ENCODE data around the gene PRKAG2. TPM values are rescaled to one million over a fixed set of nuclear protein-coding genes. Genes with fewer than 3 reads are reported as not detected.

The PRKAG2 gene
- total RNA-seq, 2 donors from 2014 or later, result 19.9 to 22.6 TPM

- no peaks in the 10 kb centered on the region for H3K9me3 Mint-ChIP-seq
- no peak overlapping the region for H3K4me3 Mint-ChIP-seq
- DNase-seq (ENCODE audit: low spot score), result no peak
- ATAC-seq, result no peak
- H3K27me3 Mint-ChIP-seq, result no peaks in the 10 kb centered on the region
- H3K27ac Mint-ChIP-seq, result no peak overlapping the region
- peaks cover 13 to 18% of the 10 kb centered on the region in 2 donors for H3K4me1 Mint-ChIP-seq (ENCODE audit: low read depth in 2 of 2)
- no peaks in the 10 kb centered on the region for H3K36me3 Mint-ChIP-seq
These were observed 112.6 kb downstream of the PRKAG2 start for GRCh38 chr7:151764056-151764920.

- H3K4me1 Mint-ChIP-seq (ENCODE audit: low read depth in 2 of 2), result peaks cover 8 to 11% of the 10 kb centered on the region in 2 donors
- DNase-seq (ENCODE audit: low spot score), result no peak
- H3K27ac Mint-ChIP-seq, result no peak overlapping the region
- no peak overlapping the region for H3K4me3 Mint-ChIP-seq
- no peaks in the 10 kb centered on the region for H3K9me3 Mint-ChIP-seq
- no peak for ATAC-seq
- H3K36me3 Mint-ChIP-seq, result no peaks in the 10 kb centered on the region
- H3K27me3 Mint-ChIP-seq, result no peaks in the 10 kb centered on the region
These were observed 113.4 kb downstream of the PRKAG2 start for GRCh38 chr7:151763420-151763984.

DNA sequence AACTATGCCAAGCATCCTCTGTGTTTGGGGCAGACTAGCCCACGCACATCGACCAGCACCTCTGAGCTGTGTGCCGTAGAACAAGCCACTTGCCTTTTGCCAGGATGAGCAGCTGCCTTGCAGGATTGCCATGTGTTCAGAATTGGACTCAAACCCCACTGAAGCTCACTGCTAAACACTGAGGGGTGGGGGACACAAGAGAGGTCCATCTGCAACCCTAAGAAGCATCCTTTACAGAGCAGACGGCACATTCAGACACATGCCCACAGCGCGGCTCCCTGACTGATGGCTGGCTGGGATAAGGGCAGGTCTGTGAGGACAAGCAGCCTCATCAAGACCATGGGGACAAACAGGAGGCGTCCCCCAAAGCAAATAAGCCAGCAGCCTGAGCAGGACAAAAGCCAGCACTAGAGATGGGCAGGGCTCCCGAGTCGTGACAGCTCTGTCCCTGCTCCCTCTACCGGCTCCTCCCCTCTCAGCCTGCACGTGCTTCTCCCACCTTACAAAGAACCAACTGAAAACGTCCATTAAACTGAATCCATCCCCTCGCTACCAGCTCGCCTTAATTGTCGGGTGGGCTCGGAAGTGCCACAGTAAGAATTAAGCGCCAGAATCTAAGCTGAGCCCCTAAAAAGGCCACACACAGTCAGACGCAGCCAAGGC is 114.2 kb downstream of the PRKAG2 start:
- Mint-ChIP-seq H3K4me3 (no peak overlapping the region), H3K36me3 (no peaks in the 10 kb centered on the region), H3K27me3 (no peaks in the 10 kb centered on the region), H3K27ac (no peak overlapping the region), H3K4me1 (ENCODE audit: low read depth in 2 of 2) (peaks cover 6% of the 10 kb centered on the region in 2 donors), H3K9me3 (no peaks in the 10 kb centered on the region)
- ATAC-seq (no peak), DNase-seq (ENCODE audit: low spot score) (no peak)

DNA sequence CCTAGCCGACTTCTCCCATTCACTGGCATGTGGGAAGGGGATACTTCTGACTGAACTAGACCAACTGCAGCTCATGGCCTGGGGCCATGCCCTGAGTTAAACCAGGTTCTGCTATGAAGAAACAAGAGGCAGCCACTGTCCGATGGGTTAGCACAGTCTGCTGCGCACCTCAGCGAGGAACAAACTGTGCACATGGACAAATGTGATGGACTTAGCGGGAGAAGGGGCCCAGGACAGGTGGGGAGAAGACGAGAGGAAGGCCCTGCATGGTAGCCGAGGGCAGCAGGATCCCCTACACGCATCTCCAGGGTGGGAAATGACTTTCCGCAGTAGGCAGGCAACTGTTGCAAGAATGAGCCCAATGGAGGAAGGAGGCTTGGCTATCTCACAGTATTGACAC is 115.0 kb downstream of the PRKAG2 start:
- no peak overlapping the region for H3K27ac Mint-ChIP-seq
- ATAC-seq (no peak), DNase-seq (ENCODE audit: low spot score) (no peak)
- no peaks in the 10 kb centered on the region for H3K9me3 Mint-ChIP-seq
- H3K27me3 Mint-ChIP-seq, result no peaks in the 10 kb centered on the region
- peaks cover 5 to 6% of the 10 kb centered on the region in 2 donors for H3K4me1 Mint-ChIP-seq (ENCODE audit: low read depth in 2 of 2)
- no peak overlapping the region for H3K4me3 Mint-ChIP-seq
- no peaks in the 10 kb centered on the region for H3K36me3 Mint-ChIP-seq

GRCh38 chr7:151761231-151761630 is 115.7 kb downstream of the PRKAG2 start:
- Mint-ChIP-seq H3K4me3 (no peak overlapping the region), H3K4me1 (ENCODE audit: low read depth in 2 of 2) (peaks cover 12% of the 10 kb centered on the region in 2 donors)

DNA sequence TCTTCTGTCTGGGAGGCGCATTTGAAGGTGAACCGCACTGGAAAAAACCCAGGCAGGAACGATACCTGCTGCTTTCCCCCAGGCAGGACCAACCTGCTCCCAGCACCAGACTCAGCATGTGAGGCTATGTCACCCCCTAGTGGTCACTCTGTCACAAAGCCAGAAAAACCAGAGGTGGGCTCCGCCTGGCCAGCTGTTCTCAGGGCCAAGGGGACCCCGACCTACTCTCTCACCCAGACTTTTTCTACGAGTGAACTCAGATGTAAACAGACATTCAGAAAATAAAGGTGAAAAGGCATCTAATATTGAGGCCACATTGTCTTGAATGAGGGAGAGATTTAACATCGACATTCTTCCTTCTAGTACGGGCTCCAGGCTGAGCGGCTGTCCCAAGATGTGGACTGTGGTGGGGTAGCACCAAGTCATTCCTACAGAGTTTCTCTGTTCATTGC is 117.3 kb downstream of the PRKAG2 start:
- no peaks in the 10 kb centered on the region for H3K27me3 Mint-ChIP-seq
- H3K4me3 Mint-ChIP-seq, result no peak overlapping the region
- DNase-seq (ENCODE audit: low spot score) (no peak), ATAC-seq (peak; percentile 63 to 74)
- H3K36me3 Mint-ChIP-seq, result no peaks in the 10 kb centered on the region
- H3K27ac Mint-ChIP-seq, result no peak overlapping the region
- H3K4me1 Mint-ChIP-seq (ENCODE audit: low read depth in 2 of 2), result peaks cover 17 to 18% of the 10 kb centered on the region in 2 donors
- H3K9me3 Mint-ChIP-seq, result no peaks in the 10 kb centered on the region

More at GRCh38 chr7:151761231-151761630, 115.7 kb downstream of the PRKAG2 start:
- H3K27ac Mint-ChIP-seq, result no peak overlapping the region
- ATAC-seq (no peak), DNase-seq (ENCODE audit: low spot score) (no peak)
- H3K36me3 Mint-ChIP-seq, result no peaks in the 10 kb centered on the region
- H3K27me3 Mint-ChIP-seq, result no peaks in the 10 kb centered on the region
- no peaks in the 10 kb centered on the region for H3K9me3 Mint-ChIP-seq

- H3K36me3 Mint-ChIP-seq, result no peaks in the 10 kb centered on the region
- H3K4me1 Mint-ChIP-seq (ENCODE audit: low read depth in 2 of 2), result peaks cover 17 to 18% of the 10 kb centered on the region in 2 donors
These were observed 118.0 kb downstream of the PRKAG2 start for GRCh38 chr7:151758622-151759540.

GRCh38 chr7:151757274-151757673 is 119.6 kb downstream of the PRKAG2 start:
- peak overlapping the region in 1 of 2 donors; percentile 66 for H3K27ac Mint-ChIP-seq
- no peaks in the 10 kb centered on the region for H3K36me3 Mint-ChIP-seq
- no peaks in the 10 kb centered on the region for H3K9me3 Mint-ChIP-seq
- ATAC-seq (no peak), DNase-seq (ENCODE audit: low spot score) (no peak)
- no peaks in the 10 kb centered on the region for H3K27me3 Mint-ChIP-seq
- peaks cover 17 to 18% of the 10 kb centered on the region in 2 donors for H3K4me1 Mint-ChIP-seq (ENCODE audit: low read depth in 2 of 2)
- no peak overlapping the region for H3K4me3 Mint-ChIP-seq

More at GRCh38 chr7:151758622-151759540, 118.0 kb downstream of the PRKAG2 start:
- H3K27ac Mint-ChIP-seq, result no peak overlapping the region
- DNase-seq (ENCODE audit: low spot score) (no peak), ATAC-seq (no peak)
- no peaks in the 10 kb centered on the region for H3K9me3 Mint-ChIP-seq
- no peak overlapping the region for H3K4me3 Mint-ChIP-seq
- no peaks in the 10 kb centered on the region for H3K27me3 Mint-ChIP-seq

GRCh38 chr7:151756866-151757265 is 120.0 kb downstream of the PRKAG2 start:
- DNase-seq (ENCODE audit: low spot score), result no peak
- H3K4me3 Mint-ChIP-seq, result no peak overlapping the region
- H3K27ac Mint-ChIP-seq, result peak overlapping the region in 1 of 2 donors; percentile 66
- H3K9me3 Mint-ChIP-seq, result no peaks in the 10 kb centered on the region
- no peak for ATAC-seq
- H3K4me1 Mint-ChIP-seq (ENCODE audit: low read depth in 2 of 2), result peaks cover 17 to 18% of the 10 kb centered on the region in 2 donors
- no peaks in the 10 kb centered on the region for H3K36me3 Mint-ChIP-seq
- no peaks in the 10 kb centered on the region for H3K27me3 Mint-ChIP-seq

DNA sequence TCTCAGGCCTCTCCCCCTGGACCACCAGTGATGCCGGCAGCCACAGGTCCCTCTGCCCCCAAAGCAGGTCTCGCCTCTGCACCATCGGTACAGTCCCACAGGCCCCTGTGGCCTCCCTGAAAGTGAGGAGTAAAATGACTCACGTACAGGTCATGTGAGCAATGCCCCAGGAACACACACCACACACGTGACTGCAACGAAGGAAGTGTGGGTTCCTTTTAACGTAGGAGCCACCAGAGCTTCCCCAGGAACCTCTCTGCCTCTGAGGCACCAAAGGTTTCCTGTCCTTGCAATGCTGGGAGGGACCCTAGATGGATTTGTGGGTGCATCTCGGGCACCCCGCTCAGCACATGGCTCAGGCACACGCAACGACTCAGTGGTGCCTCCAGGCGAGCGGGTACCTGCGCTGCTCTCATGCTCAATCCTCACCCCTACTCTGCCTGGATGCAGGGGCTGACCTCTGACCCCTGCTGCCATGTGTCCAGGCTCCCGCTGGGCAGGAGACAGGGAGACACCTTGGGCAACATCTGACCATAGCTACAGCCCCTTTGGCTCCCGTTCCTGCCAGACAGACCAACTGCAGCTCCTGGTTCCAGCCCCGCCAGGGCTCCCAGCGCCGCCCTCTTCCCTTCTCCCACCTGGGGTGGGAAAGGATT is 120.7 kb downstream of the PRKAG2 start:
- peaks cover 17 to 20% of the 10 kb centered on the region in 2 donors for H3K4me1 Mint-ChIP-seq (ENCODE audit: low read depth in 2 of 2)
- H3K36me3 Mint-ChIP-seq, result no peaks in the 10 kb centered on the region
- no peaks in the 10 kb centered on the region for H3K27me3 Mint-ChIP-seq
- peak; percentile 70 to 80 for ATAC-seq
- H3K27ac Mint-ChIP-seq, result peak overlapping the region in 1 of 2 donors; percentile 66
- DNase-seq (ENCODE audit: low spot score), result no peak
- no peak overlapping the region for H3K4me3 Mint-ChIP-seq
- no peaks in the 10 kb centered on the region for H3K9me3 Mint-ChIP-seq

DNA sequence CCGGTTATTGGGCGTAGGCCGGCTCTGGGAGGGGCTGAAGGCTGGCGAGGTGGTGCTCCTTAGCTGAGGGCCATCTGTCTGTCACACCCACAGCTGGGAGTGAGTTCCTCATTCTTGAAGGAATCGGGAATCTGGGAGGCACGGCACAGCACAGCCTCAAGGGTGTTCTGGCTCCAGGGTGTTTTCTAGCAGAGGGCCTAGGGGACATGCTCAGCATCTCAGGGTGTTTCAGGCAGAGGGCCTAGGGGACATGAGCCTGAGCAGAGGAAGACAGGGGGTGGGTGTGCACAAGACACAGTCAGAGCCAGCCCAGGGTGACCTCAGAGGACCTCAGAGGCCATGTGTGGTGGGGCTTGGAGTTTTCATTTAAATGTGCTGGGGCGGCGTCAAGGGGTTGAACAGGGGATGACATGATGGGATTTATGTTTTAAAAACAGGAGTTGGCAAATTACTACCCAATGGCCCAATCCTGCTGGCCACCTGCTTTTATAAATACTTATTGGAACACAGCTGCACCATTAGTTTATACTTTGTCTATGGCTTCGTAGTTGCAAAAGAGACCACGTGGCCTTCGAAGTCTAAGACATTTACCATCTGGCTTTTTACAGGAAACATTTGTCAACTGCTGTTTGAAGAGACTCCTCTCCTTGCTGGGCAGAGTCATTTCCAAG is 121.6 kb downstream of the PRKAG2 start:
- Mint-ChIP-seq H3K4me1 (ENCODE audit: low read depth in 2 of 2) (peaks cover 17 to 20% of the 10 kb centered on the region in 2 donors), H3K36me3 (no peaks in the 10 kb centered on the region), H3K27ac (no peak overlapping the region), H3K4me3 (no peak overlapping the region), H3K9me3 (no peaks in the 10 kb centered on the region), H3K27me3 (no peaks in the 10 kb centered on the region)
- DNase-seq (ENCODE audit: low spot score) (no peak), ATAC-seq (no peak)

- H3K27ac Mint-ChIP-seq, result no peak overlapping the region
- DNase-seq (ENCODE audit: low spot score), result no peak
- no peaks in the 10 kb centered on the region for H3K9me3 Mint-ChIP-seq
These were observed 122.2 kb downstream of the PRKAG2 start for GRCh38 chr7:151754688-151755130.

More at GRCh38 chr7:151754688-151755130, 122.2 kb downstream of the PRKAG2 start:
- no peak for ATAC-seq
- Mint-ChIP-seq H3K4me3 (no peak overlapping the region), H3K4me1 (ENCODE audit: low read depth in 2 of 2) (peaks cover 17 to 20% of the 10 kb centered on the region in 2 donors), H3K27me3 (no peaks in the 10 kb centered on the region), H3K36me3 (no peaks in the 10 kb centered on the region)

Data from natural killer cell treated with Interleukin-12 subunit alpha and Interleukin-12 subunit beta and Interleukin-15 and Interleukin-18, amount 100 ng/mL, for 72 hours (primary cell).